HCT116 (cell line): Measurements from ENCODE around the gene FAM181A.

Source experiments
- ATF3 ChIP-seq: IDR thresholded peaks from 2 replicates; pipeline ENCODE4 v1.6.1; 2012
- EGR1 ChIP-seq: IDR thresholded peaks from 2 replicates; pipeline ENCODE4 v1.6.1; 2012; ENCODE audit warnings: low read depth
- EZH2 ChIP-seq: fragments of 200-600 bp; sonication (generic); IDR thresholded peaks from 2 replicates; pipeline ENCODE4 v1.6.1; 2017; ENCODE audit warnings: antibody characterized with exemption, mixed run types
- EZH2phosphoT487 ChIP-seq: fragments of 200-600 bp; IDR thresholded peaks from 2 replicates; pipeline ENCODE4 v1.6.1; 2018; ENCODE audit warnings: antibody characterized with exemption, borderline replicate concordance
- POLR2A ChIP-seq: IDR thresholded peaks from 2 replicates; pipeline ENCODE4 v1.7.0; 2011; ENCODE audit warnings: borderline replicate concordance; ENCODE audit not compliant: insufficient read depth, insufficient read length; ENCODE audit errors: extremely low read depth
- POLR2AphosphoS5 ChIP-seq: IDR thresholded peaks from 2 replicates; pipeline ENCODE4 v1.6.1; 2011; ENCODE audit warnings: mild to moderate bottlenecking, low read depth, low read length, moderate library complexity
- RAD21 ChIP-seq: IDR thresholded peaks from 2 replicates; pipeline ENCODE4 v1.6.1; 2012; ENCODE audit warnings: low read depth, mild to moderate bottlenecking
- REST ChIP-seq: IDR thresholded peaks from 2 replicates; pipeline ENCODE4 v1.6.1; 2012; ENCODE audit warnings: low read depth
- SP1 ChIP-seq: IDR thresholded peaks from 2 replicates; pipeline ENCODE4 v1.6.1; 2012; ENCODE audit warnings: low read depth
- ZNF274 ChIP-seq: fragments of 200-500 bp; sonication (Bioruptor generic); IDR thresholded peaks from 2 replicates; pipeline ENCODE4 v1.6.1; 2014; ENCODE audit warnings: mild to moderate bottlenecking, low read depth, low read length, inconsistent platforms
- TF ChIP-seq, protein P1 (sequence below), 3 experiments: fragments of 200-600 bp in 1 of 3; sonication (generic) in 1 of 3; IDR thresholded peaks in 2 of 3; conservative IDR thresholded peaks in 1 of 3; 2 replicates each; pipeline ENCODE4 v1.5.1; 2012 to 2017; ENCODE audit warnings: low read depth in 2 of 3, low read length in 2 of 3, antibody characterized with exemption in 1 of 3, borderline replicate concordance in 1 of 3, control low read depth in 1 of 3, mild to moderate bottlenecking in 1 of 3, mixed read lengths in 1 of 3, mixed run types in 1 of 3, moderate library complexity in 1 of 3; ENCODE audit not compliant: insufficient read depth in 1 of 3
- TF ChIP-seq, protein P2 (sequence below): IDR thresholded peaks from 2 replicates; pipeline ENCODE4 v1.6.1; 2012

DNA sequence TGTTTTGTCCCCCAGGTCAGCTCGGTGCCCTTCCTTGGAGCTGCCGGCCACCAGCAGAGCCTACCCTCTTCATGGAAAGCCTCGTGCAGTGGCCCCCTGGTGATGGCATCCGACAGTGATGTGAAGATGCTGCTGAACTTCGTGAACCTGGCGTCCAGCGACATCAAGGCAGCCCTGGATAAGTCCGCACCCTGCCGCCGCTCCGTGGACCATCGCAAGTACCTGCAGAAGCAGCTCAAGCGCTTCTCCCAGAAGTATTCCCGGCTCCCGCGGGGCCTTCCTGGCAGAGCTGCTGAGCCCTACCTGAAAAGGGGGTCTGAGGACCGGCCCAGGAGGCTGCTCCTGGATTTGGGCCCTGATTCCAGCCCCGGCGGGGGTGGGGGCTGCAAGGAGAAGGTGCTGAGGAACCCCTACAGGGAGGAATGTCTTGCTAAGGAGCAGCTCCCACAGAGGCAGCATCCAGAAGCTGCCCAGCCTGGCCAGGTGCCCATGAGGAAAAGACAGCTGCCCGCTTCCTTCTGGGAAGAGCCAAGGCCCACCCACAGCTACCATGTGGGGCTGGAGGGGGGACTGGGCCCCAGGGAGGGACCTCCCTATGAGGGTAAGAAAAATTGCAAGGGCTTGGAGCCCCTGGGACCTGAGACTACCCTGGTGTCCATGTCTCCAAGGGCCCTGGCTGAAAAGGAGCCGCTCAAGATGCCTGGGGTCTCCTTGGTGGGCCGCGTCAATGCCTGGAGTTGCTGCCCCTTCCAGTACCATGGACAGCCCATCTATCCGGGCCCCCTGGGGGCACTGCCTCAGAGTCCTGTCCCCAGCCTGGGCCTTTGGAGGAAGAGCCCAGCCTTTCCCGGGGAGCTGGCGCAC is 1.3 kb downstream of the FAM181A start:
- TF ChIP-seq, protein P1, sequence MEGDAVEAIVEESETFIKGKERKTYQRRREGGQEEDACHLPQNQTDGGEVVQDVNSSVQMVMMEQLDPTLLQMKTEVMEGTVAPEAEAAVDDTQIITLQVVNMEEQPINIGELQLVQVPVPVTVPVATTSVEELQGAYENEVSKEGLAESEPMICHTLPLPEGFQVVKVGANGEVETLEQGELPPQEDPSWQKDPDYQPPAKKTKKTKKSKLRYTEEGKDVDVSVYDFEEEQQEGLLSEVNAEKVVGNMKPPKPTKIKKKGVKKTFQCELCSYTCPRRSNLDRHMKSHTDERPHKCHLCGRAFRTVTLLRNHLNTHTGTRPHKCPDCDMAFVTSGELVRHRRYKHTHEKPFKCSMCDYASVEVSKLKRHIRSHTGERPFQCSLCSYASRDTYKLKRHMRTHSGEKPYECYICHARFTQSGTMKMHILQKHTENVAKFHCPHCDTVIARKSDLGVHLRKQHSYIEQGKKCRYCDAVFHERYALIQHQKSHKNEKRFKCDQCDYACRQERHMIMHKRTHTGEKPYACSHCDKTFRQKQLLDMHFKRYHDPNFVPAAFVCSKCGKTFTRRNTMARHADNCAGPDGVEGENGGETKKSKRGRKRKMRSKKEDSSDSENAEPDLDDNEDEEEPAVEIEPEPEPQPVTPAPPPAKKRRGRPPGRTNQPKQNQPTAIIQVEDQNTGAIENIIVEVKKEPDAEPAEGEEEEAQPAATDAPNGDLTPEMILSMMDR (IDR thresholded peaks at IDR 0.05 in 2 of 3, conservative IDR thresholded peaks at IDR 0.05 in 1 of 3; ENCODE audit: borderline replicate concordance in 1 of 3, insufficient read depth in 1 of 3, low read depth in 2 of 3, low read length in 2 of 3): no peak
- no peak for TF ChIP-seq POLR2AphosphoS5
- TF ChIP-seq SP1: no peak
- no peak for TF ChIP-seq ZNF274
- no peak for TF ChIP-seq EZH2phosphoT487
- TF ChIP-seq EZH2: no peak
- TF ChIP-seq POLR2A: no peak
- no peak for TF ChIP-seq EGR1
- TF ChIP-seq ATF3: no peak
- TF ChIP-seq, protein P2, sequence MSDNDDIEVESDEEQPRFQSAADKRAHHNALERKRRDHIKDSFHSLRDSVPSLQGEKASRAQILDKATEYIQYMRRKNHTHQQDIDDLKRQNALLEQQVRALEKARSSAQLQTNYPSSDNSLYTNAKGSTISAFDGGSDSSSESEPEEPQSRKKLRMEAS: no peak
- TF ChIP-seq REST: no peak
- no peak for TF ChIP-seq RAD21
